ENCODE data around the gene SLC25A48. TPM values are rescaled to one million over a fixed set of nuclear protein-coding genes. Genes with fewer than 3 reads are reported as not detected.

The SLC25A48 gene
- total RNA-seq, 1 donor from 2014 or later = not detected

GRCh38 chr5:135867599-135867998 is 33.1 kb downstream of the SLC25A48 start:
- intact Hi-C loops (cut with DNase I) = no loop called here
- no peak for ATAC-seq

GRCh38 chr5:135868681-135869080 is 34.2 kb downstream of the SLC25A48 start:
- Histone ChIP-seq H3K27me3 (no peaks in the 10 kb centered on the region), H3K4me3 (no peak overlapping the region), H3K9me3 (no peaks in the 10 kb centered on the region), H3K27ac (no peak overlapping the region), H3K4me1 (no peaks in the 10 kb centered on the region), H3K36me3 (no peaks in the 10 kb centered on the region)
- intact Hi-C loops (cut with DNase I) = no loop called here
- no peak for TF ChIP-seq CTCF (IDR thresholded peaks at IDR 0.05)
- ATAC-seq = no peak
- no peak for DNase-seq

More at GRCh38 chr5:135867599-135867998, 33.1 kb downstream of the SLC25A48 start:
- no peaks in the 10 kb centered on the region for H3K9me3 ChIP-seq
- DNase-seq = no peak
- TF ChIP-seq CTCF (IDR thresholded peaks at IDR 0.05) = no peak
- no peak overlapping the region for H3K27ac ChIP-seq
- H3K4me1 ChIP-seq = no peaks in the 10 kb centered on the region
- H3K4me3 ChIP-seq = no peak overlapping the region
- no peaks in the 10 kb centered on the region for H3K36me3 ChIP-seq
- H3K27me3 ChIP-seq = no peaks in the 10 kb centered on the region

GRCh38 chr5:135869276-135869675 is 34.8 kb downstream of the SLC25A48 start:
- ATAC-seq (no peak), DNase-seq (no peak)
- Histone ChIP-seq H3K4me3 (no peak overlapping the region), H3K4me1 (no peaks in the 10 kb centered on the region), H3K36me3 (no peaks in the 10 kb centered on the region), H3K27me3 (no peaks in the 10 kb centered on the region), H3K27ac (no peak overlapping the region), H3K9me3 (no peaks in the 10 kb centered on the region)
- intact Hi-C loops (cut with DNase I) = no loop called here
- TF ChIP-seq CTCF (IDR thresholded peaks at IDR 0.05) = no peak

- Histone ChIP-seq H3K27me3 (no peaks in the 10 kb centered on the region), H3K36me3 (no peaks in the 10 kb centered on the region), H3K4me3 (no peak overlapping the region), H3K4me1 (no peaks in the 10 kb centered on the region), H3K9me3 (no peaks in the 10 kb centered on the region), H3K27ac (no peak overlapping the region)
- TF ChIP-seq CTCF (IDR thresholded peaks at IDR 0.05) = no peak
- intact Hi-C loops (cut with DNase I) = no loop called here
- no peak for ATAC-seq
- DNase-seq = no peak
These were observed 35.5 kb downstream of the SLC25A48 start for GRCh38 chr5:135869935-135870334.

GRCh38 chr5:135871268-135871915 is 36.9 kb downstream of the SLC25A48 start:
- ATAC-seq (peak; percentile 22), DNase-seq (no peak)
- H3K27ac ChIP-seq = no peak overlapping the region
- H3K9me3 ChIP-seq = no peaks in the 10 kb centered on the region
- no peak for TF ChIP-seq CTCF (IDR thresholded peaks at IDR 0.05)
- no peaks in the 10 kb centered on the region for H3K36me3 ChIP-seq
- intact Hi-C loops (cut with DNase I) = no loop called here
- H3K4me1 ChIP-seq = no peaks in the 10 kb centered on the region
- H3K27me3 ChIP-seq = no peaks in the 10 kb centered on the region
- no peak overlapping the region for H3K4me3 ChIP-seq

GRCh38 chr5:135873831-135874230 is 39.4 kb downstream of the SLC25A48 start:
- Histone ChIP-seq H3K36me3 (no peaks in the 10 kb centered on the region), H3K27me3 (peaks cover 7% of the 10 kb centered on the region), H3K27ac (no peak overlapping the region), H3K9me3 (no peaks in the 10 kb centered on the region), H3K4me1 (no peaks in the 10 kb centered on the region), H3K4me3 (no peak overlapping the region)
- no peak for TF ChIP-seq CTCF (IDR thresholded peaks at IDR 0.05)
- no peak for DNase-seq
- intact Hi-C loops (cut with DNase I) = no loop called here
- no peak for ATAC-seq
